Limb (tissue), 2 donors: ENCODE results near the gene AACS.
"Not testable (repeated sequence)": the region's sequence is repeated elsewhere in the genome, so short reads cannot be mapped to it uniquely, and the experiment has no call there.

Experiments
- DNase-seq, 2 donors: peaks; one replicate each; pipeline ENCODE4 v3.0.0-alpha.2; 2016; ENCODE audit errors: extremely low spot score in 2 of 2

The AACS gene

DNA sequence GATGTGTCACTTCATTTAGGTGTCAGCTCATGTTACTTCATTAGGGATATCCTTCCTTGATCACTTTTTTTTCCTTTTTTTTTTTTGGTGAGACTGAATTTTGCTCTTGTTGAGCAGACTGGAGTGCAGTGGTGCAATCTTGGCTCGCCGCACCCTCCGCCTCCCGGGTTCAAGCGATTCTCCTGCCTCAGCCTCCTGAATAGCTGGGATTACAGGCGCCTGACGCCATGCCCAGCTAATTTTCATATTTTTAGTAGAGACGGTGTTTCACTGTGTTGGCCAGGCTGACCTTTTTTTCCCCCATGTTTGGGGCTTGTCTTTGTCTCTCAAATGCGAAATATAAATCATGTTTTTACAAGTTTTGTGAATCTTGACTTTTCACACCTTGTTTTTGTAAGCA is 9.6 kb upstream of the AACS start:
- DNase-seq = no peak

- DNase-seq = no peak
Observed at GRCh38 chr12:125056306-125056705, 8.9 kb upstream of the AACS start.

- no peak for DNase-seq
Observed at GRCh38 chr12:125057708-125058107, 7.5 kb upstream of the AACS start.

- DNase-seq = no peak
Observed at GRCh38 chr12:125061229-125061628, 4.0 kb upstream of the AACS start.

DNA sequence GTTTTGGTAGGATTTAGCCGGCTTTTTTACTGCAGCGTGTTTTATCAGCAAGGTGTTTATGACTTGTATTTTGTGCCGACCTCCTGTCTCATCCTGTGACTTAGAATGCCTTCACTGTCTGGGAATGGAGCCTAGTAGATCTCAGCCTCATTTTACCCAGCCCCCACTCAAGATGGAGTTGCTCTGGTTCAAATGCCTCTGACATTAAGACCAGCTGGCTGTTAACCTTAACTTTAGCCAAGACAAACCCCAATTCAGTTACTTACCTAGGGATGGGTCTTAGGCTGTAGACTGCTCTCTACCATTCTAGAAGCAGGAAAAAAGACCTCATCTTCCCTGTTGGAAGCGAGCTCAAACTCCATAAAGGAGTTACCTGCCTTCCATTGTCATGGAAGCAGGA is 1.7 kb upstream of the AACS start:
- not testable (repeated sequence) for DNase-seq

DNA sequence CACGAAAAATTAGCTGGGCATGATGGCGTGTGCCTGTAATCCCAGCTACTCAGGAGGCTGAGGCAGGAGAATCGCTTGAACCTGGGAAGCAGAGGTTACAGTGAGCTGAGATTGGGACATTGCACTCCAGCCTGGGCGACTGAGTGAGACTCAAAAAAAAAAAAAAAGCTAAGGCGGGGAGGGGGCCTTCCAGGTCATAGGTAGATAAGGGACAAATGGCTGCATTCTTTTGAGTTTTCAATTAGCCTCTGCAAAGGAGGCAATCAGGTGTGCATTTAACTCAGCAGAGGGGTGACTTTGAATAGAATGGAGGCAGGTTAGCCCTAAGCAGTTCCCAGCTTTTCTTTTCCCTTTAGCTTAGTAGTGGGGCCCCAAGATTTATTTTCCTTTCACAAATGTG is 743 bp upstream of the AACS start:
- DNase-seq = no peak

DNA sequence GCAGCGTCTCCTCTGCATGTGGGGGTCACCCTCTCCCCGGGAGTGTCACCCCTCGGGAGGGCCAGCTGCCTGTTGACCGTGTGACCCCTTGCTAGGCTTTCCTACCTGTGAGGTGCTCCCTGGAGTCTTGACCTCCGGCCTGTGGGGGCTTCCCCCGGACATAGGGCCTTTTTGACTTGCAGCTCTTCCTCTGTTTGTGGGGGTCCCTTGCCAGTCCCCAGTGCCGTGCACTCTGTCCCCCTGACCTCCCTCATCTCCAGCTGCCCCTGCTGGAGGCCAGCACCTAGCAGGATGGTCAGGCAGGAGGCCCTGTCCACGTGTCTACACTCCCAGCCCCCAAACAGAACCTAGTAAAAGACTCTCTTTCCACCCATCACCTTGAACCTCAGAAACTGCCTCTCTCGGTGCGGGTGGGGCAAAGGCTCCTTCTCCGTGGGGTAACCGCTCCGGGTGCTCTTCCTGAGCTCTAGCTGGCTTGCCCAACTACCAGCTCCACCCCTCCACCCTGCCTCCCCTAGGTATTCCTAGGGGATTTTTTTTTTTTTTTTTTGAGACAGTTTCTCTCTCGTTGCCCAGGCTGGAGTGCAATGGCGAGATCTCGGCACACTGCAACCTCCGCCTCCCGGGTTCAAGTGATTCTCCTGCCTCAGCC is 810 bp downstream of the AACS start:
- DNase-seq = no peak

GRCh38 chr12:125068391-125068790 is 3.2 kb downstream of the AACS start:
- no peak for DNase-seq

- DNase-seq = peak in 1 of 2 donors; percentile 24
Observed at GRCh38 chr12:125069616-125070015, 4.4 kb downstream of the AACS start.

DNA sequence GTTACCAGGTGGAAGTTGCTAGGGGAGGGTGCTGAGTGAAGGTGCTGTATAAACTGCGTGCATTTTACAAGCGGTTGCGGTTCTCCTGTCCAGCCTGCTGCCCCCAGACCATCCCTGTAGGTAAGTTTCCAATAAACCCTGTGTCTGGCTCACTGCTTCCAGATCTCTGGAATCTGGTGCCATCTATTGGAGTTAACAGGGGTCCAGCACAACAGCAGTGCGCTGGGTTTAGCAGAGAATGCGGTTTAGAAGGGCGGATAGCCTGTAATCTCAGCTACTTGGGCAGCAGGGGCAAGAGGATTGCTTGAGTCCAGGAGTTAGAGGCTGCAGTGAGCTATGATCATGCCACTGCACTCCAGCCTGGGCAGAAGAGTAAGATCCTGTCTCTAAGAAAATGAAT is 4.9 kb downstream of the AACS start:
- no peak for DNase-seq

- DNase-seq = no peak
Observed at GRCh38 chr12:125070661-125071390, 5.6 kb downstream of the AACS start.

- DNase-seq = no peak
Observed at GRCh38 chr12:125071456-125071855, 6.2 kb downstream of the AACS start.

- no peak for DNase-seq
Observed at GRCh38 chr12:125072496-125072895, 7.3 kb downstream of the AACS start.

- not testable (repeated sequence) for DNase-seq
Observed at GRCh38 chr12:125074294-125074693, 9.1 kb downstream of the AACS start.

DNA sequence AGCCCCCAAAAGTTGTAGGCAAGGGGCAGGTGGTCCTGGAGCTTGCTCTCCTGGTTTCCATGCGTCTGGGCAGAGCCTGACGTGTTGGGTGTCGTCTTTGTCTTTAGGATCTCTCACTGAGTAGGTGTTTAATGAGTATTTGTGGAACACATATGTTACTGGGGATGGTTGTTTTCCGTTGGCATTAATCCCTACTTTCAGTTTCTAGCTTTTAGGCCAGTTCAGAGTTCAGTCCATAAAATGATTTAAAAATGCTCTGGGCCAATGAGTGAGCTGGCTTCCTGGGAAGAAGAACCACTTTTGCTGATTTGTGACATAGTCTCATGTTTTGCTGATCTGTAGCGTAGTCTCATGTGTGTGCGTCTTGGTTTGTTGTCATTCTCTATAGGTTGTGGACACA is 10.9 kb downstream of the AACS start:
- DNase-seq = no peak

- DNase-seq = no peak
Observed at GRCh38 chr12:125079084-125079483, 13.8 kb downstream of the AACS start.

DNA sequence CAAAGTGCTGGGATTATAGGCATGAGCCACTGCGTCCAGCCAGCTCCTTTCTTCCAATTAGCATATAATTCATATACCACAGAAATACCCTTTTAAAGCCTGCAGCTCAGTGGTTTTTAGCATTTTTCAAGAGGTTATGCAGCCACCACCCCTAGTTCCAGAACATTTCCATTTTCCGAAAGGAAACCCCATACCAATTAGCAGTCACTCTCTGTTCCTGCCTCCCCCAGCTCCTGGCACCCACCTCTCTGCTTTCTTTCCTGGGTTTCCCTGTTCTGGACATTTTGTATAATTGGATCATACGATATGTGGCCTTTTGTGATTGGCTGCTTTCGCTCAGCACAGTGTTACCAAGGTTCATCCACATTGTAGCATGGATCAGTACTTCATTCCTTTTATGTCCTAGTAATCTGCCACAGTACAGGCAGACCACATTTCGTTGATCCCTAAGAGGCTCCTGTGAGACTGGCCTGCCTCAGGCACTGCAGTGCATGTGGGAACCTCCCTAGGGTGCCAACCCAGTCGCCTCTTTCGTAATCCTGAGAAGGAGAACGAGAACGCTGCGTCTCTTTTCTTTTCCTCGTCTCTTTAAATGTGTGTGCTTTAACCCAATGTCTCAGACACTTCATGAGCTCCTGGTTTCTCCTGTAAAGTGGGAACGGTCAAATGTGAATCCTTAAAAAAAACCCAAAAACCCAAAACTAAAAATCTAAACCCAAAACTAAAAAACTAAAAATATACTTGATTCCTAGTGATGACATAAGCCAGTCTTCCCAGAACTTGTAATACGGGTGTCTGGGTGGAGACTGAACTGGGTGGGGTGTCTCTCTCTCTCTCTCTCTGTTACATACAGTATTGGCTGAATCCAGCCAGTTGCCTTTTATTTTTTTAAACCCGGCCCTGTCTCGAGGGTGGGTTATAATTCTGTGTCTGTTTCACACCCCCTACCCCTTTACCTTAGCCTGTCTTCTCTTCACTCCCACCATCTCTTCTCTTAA is 14.7 kb downstream of the AACS start:
- DNase-seq = no peak

- no peak for DNase-seq
Observed at GRCh38 chr12:125081427-125081826, 16.2 kb downstream of the AACS start.

DNA sequence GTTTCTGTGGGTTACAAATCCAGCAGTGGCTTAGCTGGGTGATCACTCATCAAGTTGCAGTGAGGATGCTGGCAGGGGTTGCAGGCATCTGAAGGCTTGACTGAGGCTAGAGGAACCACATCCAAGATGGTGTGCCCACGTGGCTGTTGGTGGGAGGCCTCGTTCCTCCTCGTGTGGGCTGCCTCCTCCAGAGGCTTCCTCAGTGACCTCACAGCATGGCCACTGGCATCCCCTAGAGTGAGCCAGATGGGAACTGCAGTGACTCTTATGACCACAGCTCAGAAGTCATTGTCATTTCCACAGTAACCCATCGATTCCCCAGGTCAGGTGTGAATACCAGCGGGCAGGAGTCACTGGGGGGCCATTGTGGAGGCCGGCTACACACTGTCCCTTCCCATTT is 17.8 kb downstream of the AACS start:
- DNase-seq = no peak

DNA sequence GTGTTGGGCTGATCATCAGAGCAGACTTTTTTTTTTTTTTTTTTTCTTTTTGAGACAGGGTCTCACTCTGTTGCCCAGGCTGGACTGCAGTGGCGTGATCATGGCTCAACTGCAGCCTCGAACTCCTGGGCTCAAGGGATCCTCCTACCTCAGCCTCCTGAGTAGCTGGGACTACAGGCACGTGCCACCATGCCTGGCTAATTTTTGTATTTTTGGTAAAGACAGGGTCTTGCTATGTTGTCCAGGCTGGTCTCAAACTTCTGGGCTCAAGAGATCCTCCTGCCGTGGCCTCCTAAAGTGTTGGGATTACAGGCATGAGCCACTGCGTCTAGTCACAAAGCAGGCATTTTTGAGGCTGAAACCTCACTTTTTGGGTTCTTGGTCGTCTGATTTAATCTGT is 23.0 kb downstream of the AACS start:
- DNase-seq = not testable (repeated sequence)

- DNase-seq = no peak
Observed at GRCh38 chr12:125089083-125089482, 23.8 kb downstream of the AACS start.

- DNase-seq = no peak
Observed at GRCh38 chr12:125089626-125090025, 24.4 kb downstream of the AACS start.
